Left lung (tissue), 10 donors: Measurements from ENCODE around the gene BRSK2. TPM values are rescaled to one million over a fixed set of nuclear protein-coding genes. Genes with fewer than 3 reads are reported as not detected.
A peak's percentile ranks its signal among the peaks of the same experiment; 100 is the strongest.
"Not testable (repeated sequence)": the region's sequence is repeated elsewhere in the genome, so short reads cannot be mapped to it uniquely, and the experiment has no call there.

Experiments used
- ATAC-seq: fragments of 200-7000 bp; cut with Tn5 transposase; one replicate; pipeline ENCODE4 v1.9.1; 2020; ENCODE audit warnings: moderate library complexity
- DNase-seq, 4 donors: peaks; one replicate each; pipeline ENCODE4 v3.0.0-alpha.2; 2013 to 2020
- H3K27ac ChIP-seq, 2 donors: fragments of 200-600 bp; sonication (generic) in 1 of 2; one replicate each; pipeline versions ENCODE4 v1.5.0 to v1.8.0; 2020 to 2021
- H3K27me3 ChIP-seq, 2 donors: fragments of 200-600 bp; sonication (generic) in 1 of 2; one replicate each; pipeline versions ENCODE4 v1.5.0 to v1.8.0; 2020 to 2021
- H3K36me3 ChIP-seq, 2 donors: fragments of 200-600 bp; sonication (generic) in 1 of 2; one replicate each; pipeline versions ENCODE4 v1.5.0 to v1.8.0; 2020 to 2021
- H3K4me1 ChIP-seq, 2 donors: fragments of 200-600 bp; one replicate each; pipeline ENCODE4 v1.8.0; 2021
- H3K4me3 ChIP-seq, 2 donors: fragments of 200-600 bp; sonication (generic) in 1 of 2; one replicate each; pipeline versions ENCODE4 v1.5.0 to v1.8.0; 2020 to 2021; ENCODE audit warnings: mild to moderate bottlenecking in 1 of 2
- H3K9me3 ChIP-seq, 2 donors: fragments of 200-600 bp; sonication (generic) in 1 of 2; one replicate each; pipeline versions ENCODE4 v1.5.0 to v1.8.0; 2020 to 2021
- CTCF ChIP-seq, 2 donors: fragments of 200-600 bp; sonication (generic) in 1 of 2; IDR thresholded peaks; one replicate each; pipeline versions ENCODE4 v1.5.0 to v1.8.0; 2021; ENCODE audit warnings: antibody characterized with exemption in 2 of 2
- intact Hi-C, 2 donors: fragments of 100-400 bp; cut with DNase I; formaldehyde crosslinking; loops; one replicate each; pipeline versions ENCODE4 v1.11.2 to v1.14.2; 2022
- polyA plus RNA-seq, 6 donors: library from polyadenylated mRNA; unstranded; fragments of 120-200 nt; gene quantifications; one replicate each; pipeline ENCODE4 v1.2.1, GENCODE V29; 2013; ENCODE audit not compliant: insufficient read length in 6 of 6
- total RNA-seq, 2 donors: library from RNA; stranded (reverse); fragmentation: NEBNext Ultra II Directional; extraction: Animal tissue kit (Norgen Biotek cat#: 25700); gene quantifications; one replicate each; pipeline ENCODE4 v1.2.1, GENCODE V29; 2021
- donor health status: DM: no; HTN: yes; CAD: no.
- donor health status: DM: no; HTN: no; CAD: no.

BRSK2 gene
- total and polyA plus RNA-seq, 8 donors, result 0.13 to 1.1 (median 0.69) TPM

- no peak for DNase-seq
- Histone ChIP-seq H3K9me3 (no peaks in the 10 kb centered on the region), H3K27ac (no peak overlapping the region), H3K4me1 (no peaks in the 10 kb centered on the region), H3K27me3 (peaks cover 0 to 35% of the 10 kb centered on the region in 2 donors), H3K4me3 (no peak overlapping the region), H3K36me3 (no peaks in the 10 kb centered on the region)
- intact Hi-C loops, result no loop called here
- no peak for TF ChIP-seq CTCF (IDR thresholded peaks at IDR 0.05)
- ATAC-seq, result no peak
These were observed 33.7 kb upstream of the BRSK2 start for GRCh38 chr11:1356007-1356435.

- no peak for ATAC-seq
- no peak for DNase-seq
- intact Hi-C loops, result no loop called here
These were observed 33.2 kb upstream of the BRSK2 start for GRCh38 chr11:1356478-1356960.

GRCh38 chr11:1358286-1358685 is 31.4 kb upstream of the BRSK2 start:
- Histone ChIP-seq H3K27ac (no peak overlapping the region), H3K9me3 (no peaks in the 10 kb centered on the region), H3K36me3 (no peaks in the 10 kb centered on the region), H3K4me3 (no peak overlapping the region), H3K27me3 (peaks cover 0 to 29% of the 10 kb centered on the region in 2 donors), H3K4me1 (no peaks in the 10 kb centered on the region)
- intact Hi-C loops, result no loop called here
- TF ChIP-seq CTCF (IDR thresholded peaks at IDR 0.05), result no peak
- DNase-seq, result peak in 2 of 4 donors; percentile 61 to 74
- ATAC-seq, result peak; percentile 68

More at GRCh38 chr11:1356478-1356960, 33.2 kb upstream of the BRSK2 start:
- no peaks in the 10 kb centered on the region for H3K9me3 ChIP-seq
- peaks cover 0 to 32% of the 10 kb centered on the region in 2 donors for H3K27me3 ChIP-seq
- H3K4me1 ChIP-seq, result no peaks in the 10 kb centered on the region
- no peak for TF ChIP-seq CTCF (IDR thresholded peaks at IDR 0.05)
- H3K36me3 ChIP-seq, result no peaks in the 10 kb centered on the region
- no peak overlapping the region for H3K27ac ChIP-seq
- H3K4me3 ChIP-seq, result no peak overlapping the region

GRCh38 chr11:1358931-1359330 is 30.8 kb upstream of the BRSK2 start:
- H3K4me3 ChIP-seq, H3K9me3 ChIP-seq, ATAC-seq, H3K36me3 ChIP-seq, H3K27ac ChIP-seq, intact Hi-C loops, H3K4me1 ChIP-seq: not testable (repeated sequence)
- H3K27me3 ChIP-seq, result peaks cover 0 to 23% of the 10 kb centered on the region in 2 donors
- peak in 1 of 4 donors; percentile 41 for DNase-seq

- Histone ChIP-seq H3K4me1 (no peaks in the 10 kb centered on the region), H3K27me3 (peaks cover 0 to 17% of the 10 kb centered on the region in 2 donors), H3K27ac (no peak overlapping the region), H3K36me3 (no peaks in the 10 kb centered on the region), H3K4me3 (no peak overlapping the region), H3K9me3 (peaks cover 0 to 2% of the 10 kb centered on the region in 2 donors)
- TF ChIP-seq CTCF (IDR thresholded peaks at IDR 0.05), result no peak
- ATAC-seq, result no peak
- peak in 1 of 4 donors; percentile 64 for DNase-seq
- intact Hi-C loops, result no loop called here
These were observed 30.2 kb upstream of the BRSK2 start for GRCh38 chr11:1359556-1359955.
